GM12892 (cell line): ENCODE measurements around the gene AFMID.

Experiments
- POLR2A ChIP-seq: IDR thresholded peaks from 2 replicates; pipeline ENCODE4 v1.6.1; 2011; ENCODE audit warnings: low read depth, low read length, control low read depth
- POLR2AphosphoS5 ChIP-seq: IDR thresholded peaks from 2 replicates; pipeline ENCODE4 v1.6.1; 2011; ENCODE audit warnings: low read depth, low read length, control low read depth
- TAF1 ChIP-seq: IDR thresholded peaks from 2 replicates; pipeline ENCODE4 v1.6.1; 2011; ENCODE audit warnings: low read depth, mild to moderate bottlenecking, control low read depth, low read length, borderline replicate concordance

- TF ChIP-seq POLR2A (no peak; the same call in 1 of the 2 replicates), POLR2AphosphoS5 (no peak), TAF1 (no peak)
Measured at GRCh38 chr17:78137392-78138203, 49.6 kb upstream of the AFMID start.
